Measurements from ENCODE around the gene SH2B2.
"Not testable (repeated sequence)": the region's sequence is repeated elsewhere in the genome, so short reads cannot be mapped to it uniquely, and the experiment has no call there.

DNA sequence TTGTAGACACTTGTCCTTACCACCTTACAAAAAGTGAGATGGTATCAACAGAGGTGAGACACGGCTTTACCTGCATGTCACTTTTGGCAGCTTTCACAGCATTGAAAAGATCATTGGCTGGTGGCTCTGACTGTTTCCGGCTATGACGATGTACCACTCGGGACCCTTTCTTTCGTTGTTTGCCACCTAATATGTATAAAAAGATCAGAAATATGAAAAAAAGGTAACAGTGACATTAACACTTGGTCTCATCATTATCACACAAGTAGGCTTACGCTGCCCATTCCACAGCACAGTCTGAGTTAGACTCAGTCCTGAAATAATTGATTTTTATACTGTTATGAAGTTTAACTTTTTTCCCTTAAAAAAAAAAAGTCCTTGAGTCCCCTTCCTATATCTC, 40.5 kb downstream of the SH2B2 start:
- TF ChIP-seq ZNF274 (IDR thresholded peaks at IDR 0.05; ENCODE audit: low read depth, low read length); SUZ12 (IDR thresholded peaks at IDR 0.05; ENCODE audit: extremely low read depth, insufficient read depth, insufficient read length); YY1 (IDR thresholded peaks at IDR 0.05; ENCODE audit: insufficient read depth, insufficient read length): not testable (repeated sequence)

Data from NT2/D1 (cell line).